Neural progenitor cell (in vitro differentiated cells): ENCODE results near the gene SNX9. TPM values are rescaled to one million over a fixed set of nuclear protein-coding genes. Genes with fewer than 3 reads are reported as not detected.

Experiments
- DNase-seq: peaks from one replicate; pipeline ENCODE4 v3.0.0-alpha.2; 2016; ENCODE audit warnings: low spot score
- H2AFZ ChIP-seq: fragments of 200-600 bp; sonication (generic); replicated peaks from 2 replicates; pipeline ENCODE4 v1.6.1; 2016; ENCODE audit warnings: antibody characterized with exemption
- H3F3A ChIP-seq: fragments of 200-600 bp; sonication (generic); 2 replicates; pipeline ENCODE4 v1.6.1; 2016; ENCODE audit warnings: antibody characterized with exemption, low read depth
- H3K27ac ChIP-seq: fragments of 200-600 bp; sonication (generic); 2 replicates; pipeline ENCODE4 v1.5.1; 2016; ENCODE audit warnings: mild to moderate bottlenecking
- H3K27me3 ChIP-seq: fragments of 200-600 bp; sonication (generic); 2 replicates; pipeline ENCODE4 v1.6.1; 2016; ENCODE audit warnings: mild to moderate bottlenecking, moderate library complexity
- H3K36me3 ChIP-seq: fragments of 200-600 bp; sonication (generic); 2 replicates; pipeline ENCODE4 v1.5.1; 2016
- H3K4me1 ChIP-seq: fragments of 200-600 bp; sonication (generic); 2 replicates; pipeline ENCODE4 v1.6.1; 2016; ENCODE audit warnings: mixed run types
- H3K4me2 ChIP-seq: fragments of 200-600 bp; sonication (generic); 2 replicates; pipeline ENCODE4 v1.6.1; 2016
- H3K4me3 ChIP-seq: fragments of 200-600 bp; sonication (generic); 2 replicates; pipeline ENCODE4 v1.5.1; 2016
- H3K79me2 ChIP-seq: fragments of 200-600 bp; sonication (generic); 2 replicates; pipeline ENCODE4 v1.6.1; 2016; ENCODE audit warnings: low read depth
- H3K9ac ChIP-seq: fragments of 200-600 bp; sonication (generic); 2 replicates; pipeline ENCODE4 v1.6.1; 2016
- H3K9me3 ChIP-seq: fragments of 200-600 bp; sonication (generic); 2 replicates; pipeline ENCODE4 v1.5.1; 2016; ENCODE audit warnings: low read depth
- H4K20me1 ChIP-seq: fragments of 200-600 bp; sonication (generic); 2 replicates; pipeline ENCODE4 v1.6.1; 2016; ENCODE audit warnings: low read depth
- H3K27ac Mint-ChIP-seq: 3 replicates; pipeline ENCODE4 v1.8.0; 2021; ENCODE audit warnings: mixed read lengths
- H3K27me3 Mint-ChIP-seq: 2 replicates; pipeline ENCODE4 v1.8.0; 2022; ENCODE audit warnings: low read depth, mild to moderate bottlenecking, inconsistent platforms, moderate library complexity, mixed read lengths; ENCODE audit not compliant: insufficient read depth
- H3K36me3 Mint-ChIP-seq: 3 replicates; pipeline ENCODE4 v1.8.0; 2021; ENCODE audit warnings: mixed read lengths
- H3K4me1 Mint-ChIP-seq: 3 replicates; pipeline ENCODE4 v1.8.0; 2021; ENCODE audit warnings: mixed read lengths
- H3K4me3 Mint-ChIP-seq: 3 replicates; pipeline ENCODE4 v1.8.0; 2021; ENCODE audit warnings: mild to moderate bottlenecking, moderate library complexity, mixed read lengths
- H3K9me3 Mint-ChIP-seq: 3 replicates; pipeline ENCODE4 v1.8.0; 2020; ENCODE audit warnings: mixed read lengths
- EZH2 ChIP-seq: fragments of 200-600 bp; sonication (generic); IDR thresholded peaks from 2 replicates; pipeline ENCODE4 v1.6.1; 2017; ENCODE audit warnings: antibody characterized with exemption, mild to moderate bottlenecking, moderate library complexity
- EZH2phosphoT487 ChIP-seq: fragments of 200-600 bp; sonication (generic); IDR thresholded peaks from 2 replicates; pipeline ENCODE4 v1.6.1; 2017; ENCODE audit warnings: antibody characterized with exemption
- total RNA-seq: library from RNA; depleted of rRNA; stranded (reverse); fragments of >200 nt; gene quantifications from 2 replicates; pipeline ENCODE4 v1.2.3, GENCODE V29; 2015; ENCODE audit warnings: low replicate concordance
- TF ChIP-seq, protein P1 (sequence below): fragments of 200-600 bp; sonication (generic); IDR thresholded peaks from 2 replicates; pipeline ENCODE4 v1.5.1; 2017; ENCODE audit warnings: antibody characterized with exemption, mild to moderate bottlenecking

Gene SNX9
- total RNA-seq, 1 donor from 2014 or later: 17.8 TPM

- H3K27ac ChIP-seq: no peak overlapping the region
- H2AFZ ChIP-seq: no peak overlapping the region
- no peaks in the 10 kb centered on the region for H3K27me3 ChIP-seq
- no peak for DNase-seq
- Mint-ChIP-seq H3K27ac (peak overlapping the region; percentile 15), H3K36me3 (peaks cover 32% of the 10 kb centered on the region), H3K4me1 (peaks cover 9% of the 10 kb centered on the region), H3K4me3 (no peak overlapping the region), H3K27me3 (peaks cover 2% of the 10 kb centered on the region), H3K9me3 (peaks cover 39% of the 10 kb centered on the region)
- H3K36me3 ChIP-seq: peaks cover 5% of the 10 kb centered on the region
- H3K9me3 ChIP-seq: peaks cover 8% of the 10 kb centered on the region
- no peak overlapping the region for H3K9ac ChIP-seq
- H3K4me1 ChIP-seq: peaks cover 15% of the 10 kb centered on the region
- TF ChIP-seq, protein P1, sequence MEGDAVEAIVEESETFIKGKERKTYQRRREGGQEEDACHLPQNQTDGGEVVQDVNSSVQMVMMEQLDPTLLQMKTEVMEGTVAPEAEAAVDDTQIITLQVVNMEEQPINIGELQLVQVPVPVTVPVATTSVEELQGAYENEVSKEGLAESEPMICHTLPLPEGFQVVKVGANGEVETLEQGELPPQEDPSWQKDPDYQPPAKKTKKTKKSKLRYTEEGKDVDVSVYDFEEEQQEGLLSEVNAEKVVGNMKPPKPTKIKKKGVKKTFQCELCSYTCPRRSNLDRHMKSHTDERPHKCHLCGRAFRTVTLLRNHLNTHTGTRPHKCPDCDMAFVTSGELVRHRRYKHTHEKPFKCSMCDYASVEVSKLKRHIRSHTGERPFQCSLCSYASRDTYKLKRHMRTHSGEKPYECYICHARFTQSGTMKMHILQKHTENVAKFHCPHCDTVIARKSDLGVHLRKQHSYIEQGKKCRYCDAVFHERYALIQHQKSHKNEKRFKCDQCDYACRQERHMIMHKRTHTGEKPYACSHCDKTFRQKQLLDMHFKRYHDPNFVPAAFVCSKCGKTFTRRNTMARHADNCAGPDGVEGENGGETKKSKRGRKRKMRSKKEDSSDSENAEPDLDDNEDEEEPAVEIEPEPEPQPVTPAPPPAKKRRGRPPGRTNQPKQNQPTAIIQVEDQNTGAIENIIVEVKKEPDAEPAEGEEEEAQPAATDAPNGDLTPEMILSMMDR: no peak
- TF ChIP-seq EZH2: no peak
- H3F3A ChIP-seq: no peaks in the 10 kb centered on the region
- no peak overlapping the region for H3K4me2 ChIP-seq
- no peak overlapping the region for H3K4me3 ChIP-seq
- H4K20me1 ChIP-seq: peaks cover 35% of the 10 kb centered on the region
- H3K79me2 ChIP-seq: peaks cover 99% of the 10 kb centered on the region
Observed at GRCh38 chr6:157850030-157850429, 27.0 kb downstream of the SNX9 start.

GRCh38 chr6:157853018-157853805 is 30.2 kb downstream of the SNX9 start:
- no peak for TF ChIP-seq EZH2
- TF ChIP-seq EZH2phosphoT487: no peak
- TF ChIP-seq, protein P1: no peak
- H3K27ac ChIP-seq: no peak overlapping the region
- no peak overlapping the region for H2AFZ ChIP-seq
- no peak for DNase-seq
- peaks cover 5% of the 10 kb centered on the region for H3K36me3 ChIP-seq
- peaks cover 8% of the 10 kb centered on the region for H3K9me3 ChIP-seq
- Mint-ChIP-seq H3K4me3 (no peak overlapping the region), H3K9me3 (peaks cover 41% of the 10 kb centered on the region), H3K4me1 (peaks cover 4% of the 10 kb centered on the region), H3K27ac (no peak overlapping the region), H3K36me3 (peaks cover 35% of the 10 kb centered on the region), H3K27me3 (no peaks in the 10 kb centered on the region)
- H3F3A ChIP-seq: no peaks in the 10 kb centered on the region
- no peaks in the 10 kb centered on the region for H3K27me3 ChIP-seq
- H3K4me3 ChIP-seq: no peak overlapping the region
- peaks cover 11% of the 10 kb centered on the region for H3K4me1 ChIP-seq
- no peak overlapping the region for H3K9ac ChIP-seq
- H3K79me2 ChIP-seq: peaks cover 100% of the 10 kb centered on the region
- H3K4me2 ChIP-seq: no peak overlapping the region
- H4K20me1 ChIP-seq: peaks cover 25% of the 10 kb centered on the region

GRCh38 chr6:157853902-157854502 is 31.0 kb downstream of the SNX9 start:
- Histone ChIP-seq H3K27me3 (no peaks in the 10 kb centered on the region), H3K27ac (no peak overlapping the region), H3K36me3 (peaks cover 5% of the 10 kb centered on the region), H4K20me1 (peaks cover 17% of the 10 kb centered on the region), H3K4me2 (no peak overlapping the region), H3K79me2 (peaks cover 100% of the 10 kb centered on the region), H2AFZ (no peak overlapping the region), H3K9me3 (peaks cover 8% of the 10 kb centered on the region), H3K4me3 (no peak overlapping the region), H3F3A (no peaks in the 10 kb centered on the region), H3K4me1 (peaks cover 10% of the 10 kb centered on the region), H3K9ac (no peak overlapping the region)
- peaks cover 41% of the 10 kb centered on the region for H3K9me3 Mint-ChIP-seq
- TF ChIP-seq EZH2phosphoT487 (no peak), EZH2 (no peak)
- TF ChIP-seq, protein P1: no peak
- no peaks in the 10 kb centered on the region for H3K27me3 Mint-ChIP-seq
- no peak overlapping the region for H3K4me3 Mint-ChIP-seq
- no peak overlapping the region for H3K27ac Mint-ChIP-seq
- H3K36me3 Mint-ChIP-seq: peaks cover 31% of the 10 kb centered on the region
- no peak for DNase-seq
- H3K4me1 Mint-ChIP-seq: peaks cover 4% of the 10 kb centered on the region
